HEK293 (cell line): Measurements from ENCODE around the gene CST9.

Experiments
- CTCF ChIA-PET: fragments of 350-600 bp; formaldehyde crosslinking; extraction: SDS; loops from one replicate; lab custom pipeline; 2021; ENCODE audit warnings: antibody characterized with exemption; lab: Yijun Ruan, JAX
- POLR2A ChIA-PET: fragments of 300-600 bp; formaldehyde crosslinking; extraction: SDS; loops from one replicate; lab custom pipeline; 2020; ENCODE audit warnings: antibody characterized with exemption, inconsistent platforms; lab: Yijun Ruan, JAX
- H3K27ac ChIP-seq: fragments of 200-500 bp; sonication (Bioruptor generic); 2 replicates; pipeline ENCODE4 v1.5.1; 2014; ENCODE audit warnings: low read depth, low read length, control low read depth, inconsistent platforms; ENCODE audit errors: extremely low read depth
- H3K36me3 ChIP-seq, 2 experiments: fragments of 200-500 bp in 1 of 2; sonication (Bioruptor generic) in 1 of 2; 1 replicate in 1 of 2; 2 replicates in 1 of 2; pipeline ENCODE4 v1.5.1; 2014 to 2017; ENCODE audit warnings: inconsistent platforms in 2 of 2, low read length in 2 of 2; ENCODE audit not compliant: control insufficient read depth in 2 of 2, insufficient read depth in 1 of 2
- H3K4me1 ChIP-seq: fragments of 200-500 bp; sonication (Bioruptor generic); 2 replicates; pipeline ENCODE4 v1.5.1; 2014; ENCODE audit warnings: mild to moderate bottlenecking, low read length, inconsistent platforms; ENCODE audit not compliant: control insufficient read depth, insufficient read depth
- H3K4me3 ChIP-seq: 2 replicates; pipeline ENCODE4 v1.5.1; 2011; ENCODE audit warnings: low read depth, mild to moderate bottlenecking, control low read depth, low read length, moderate library complexity
- H3K9me3 ChIP-seq: fragments of 200-500 bp; sonication (Bioruptor generic); 2 replicates; pipeline ENCODE4 v1.5.1; 2014; ENCODE audit warnings: low read depth, low read length, inconsistent platforms; ENCODE audit not compliant: control insufficient read depth, insufficient read depth
- BCL11A ChIP-seq: fragments of 450-650 bp; formaldehyde crosslinking; IDR thresholded peaks from 2 replicates; pipeline ENCODE4 v1.5.1; 2016; ENCODE audit warnings: low read depth, missing biosample characterization, missing genetic modification characterization
- FEZF1 ChIP-seq: fragments of 450-650 bp; formaldehyde crosslinking; IDR thresholded peaks from 2 replicates; pipeline ENCODE4 v1.5.1; 2016; ENCODE audit warnings: missing biosample characterization, missing genetic modification characterization
- HOXD13 ChIP-seq: sonication (generic); formaldehyde crosslinking; IDR thresholded peaks from 2 replicates; pipeline ENCODE4 v1.8.0; 2022; ENCODE audit warnings: missing genetic modification reagents, borderline replicate concordance
- IKZF3 ChIP-seq: fragments of 450-650 bp; IDR thresholded peaks from 2 replicates; pipeline ENCODE4 v1.5.0; 2018; ENCODE audit warnings: missing biosample characterization, mild to moderate bottlenecking, missing genetic modification characterization, moderate library complexity
- SCRT1 ChIP-seq: fragments of 450-650 bp; formaldehyde crosslinking; IDR thresholded peaks from 2 replicates; pipeline ENCODE4 v1.5.1; 2016; ENCODE audit warnings: missing biosample characterization, missing genetic modification characterization, borderline replicate concordance
- SP7 ChIP-seq: fragments of 450-650 bp; formaldehyde crosslinking; IDR thresholded peaks from 2 replicates; pipeline ENCODE4 v1.5.1; 2016; ENCODE audit warnings: missing biosample characterization, missing genetic modification characterization
- WT1 ChIP-seq: fragments of 450-650 bp; formaldehyde crosslinking; IDR thresholded peaks from 2 replicates; pipeline ENCODE4 v1.5.1; 2016; ENCODE audit warnings: missing biosample characterization, missing genetic modification characterization
- ZNF132 ChIP-seq: fragments of 450-650 bp; formaldehyde crosslinking; IDR thresholded peaks from 2 replicates; pipeline ENCODE4 v1.5.1; 2017; ENCODE audit warnings: missing biosample characterization, missing genetic modification characterization, borderline replicate concordance
- ZNF133 ChIP-seq: fragments of 450-650 bp; formaldehyde crosslinking; IDR thresholded peaks from 2 replicates; pipeline ENCODE4 v1.5.1; 2016; ENCODE audit warnings: missing biosample characterization, missing genetic modification characterization
- ZNF138 ChIP-seq: fragments of 450-650 bp; formaldehyde crosslinking; IDR thresholded peaks from 2 replicates; pipeline ENCODE4 v1.5.1; 2016; ENCODE audit warnings: missing biosample characterization, missing genetic modification characterization, borderline replicate concordance
- ZNF202 ChIP-seq: fragments of 450-650 bp; formaldehyde crosslinking; IDR thresholded peaks from 2 replicates; pipeline ENCODE4 v1.5.1; 2016; ENCODE audit warnings: missing biosample characterization, missing genetic modification characterization, borderline replicate concordance
- ZNF311 ChIP-seq: fragments of 450-650 bp; formaldehyde crosslinking; IDR thresholded peaks from 2 replicates; pipeline ENCODE4 v1.5.1; 2017; ENCODE audit warnings: missing biosample characterization, missing genetic modification characterization, borderline replicate concordance
- ZNF426 ChIP-seq: fragments of 450-650 bp; formaldehyde crosslinking; IDR thresholded peaks from 2 replicates; pipeline ENCODE4 v1.5.1; 2017; ENCODE audit warnings: missing biosample characterization, missing genetic modification characterization, mild to moderate bottlenecking, inconsistent platforms, moderate library complexity
- ZNF501 ChIP-seq: fragments of 450-650 bp; formaldehyde crosslinking; IDR thresholded peaks from 2 replicates; pipeline ENCODE4 v1.5.1; 2016; ENCODE audit warnings: missing biosample characterization, missing genetic modification characterization
- ZNF521 ChIP-seq: fragments of 450-650 bp; formaldehyde crosslinking; IDR thresholded peaks from 2 replicates; pipeline ENCODE4 v1.5.1; 2017; ENCODE audit warnings: missing biosample characterization, mild to moderate bottlenecking, missing genetic modification characterization
- ZNF530 ChIP-seq: fragments of 450-650 bp; formaldehyde crosslinking; IDR thresholded peaks from 2 replicates; pipeline ENCODE4 v1.5.1; 2016; ENCODE audit warnings: low read depth, missing biosample characterization, missing genetic modification characterization
- ZNF560 ChIP-seq: fragments of 450-650 bp; formaldehyde crosslinking; IDR thresholded peaks from 2 replicates; pipeline ENCODE4 v1.5.1; 2017; ENCODE audit warnings: missing biosample characterization, missing genetic modification characterization, borderline replicate concordance
- ZNF600 ChIP-seq: fragments of 450-650 bp; formaldehyde crosslinking; IDR thresholded peaks from 2 replicates; pipeline ENCODE4 v1.5.1; 2016; ENCODE audit warnings: missing biosample characterization, missing genetic modification characterization
- ZNF629 ChIP-seq: fragments of 450-650 bp; formaldehyde crosslinking; IDR thresholded peaks from 2 replicates; pipeline ENCODE4 v1.5.1; 2017; ENCODE audit warnings: missing biosample characterization, missing genetic modification characterization
- ZNF645 ChIP-seq: fragments of 450-650 bp; formaldehyde crosslinking; IDR thresholded peaks from 2 replicates; pipeline ENCODE4; 2016; ENCODE audit warnings: missing biosample characterization, missing genetic modification characterization
- ZNF654 ChIP-seq: fragments of 450-650 bp; formaldehyde crosslinking; IDR thresholded peaks from 2 replicates; pipeline ENCODE4 v1.5.1; 2016; ENCODE audit warnings: low read depth, missing biosample characterization, missing genetic modification characterization
- ZNF777 ChIP-seq: fragments of 450-650 bp; formaldehyde crosslinking; IDR thresholded peaks from 2 replicates; pipeline ENCODE4 v1.5.1; 2017; ENCODE audit warnings: missing biosample characterization, missing genetic modification characterization, borderline replicate concordance
- ZNF830 ChIP-seq: fragments of 450-650 bp; IDR thresholded peaks from 2 replicates; pipeline ENCODE4 v1.5.0; 2018; ENCODE audit warnings: missing biosample characterization, missing genetic modification characterization, low read depth, mild to moderate bottlenecking, moderate library complexity
- ZNF843 ChIP-seq: fragments of 450-650 bp; formaldehyde crosslinking; IDR thresholded peaks from 2 replicates; pipeline ENCODE4 v1.5.1; 2016; ENCODE audit warnings: missing biosample characterization, missing genetic modification characterization
- ZSCAN4 ChIP-seq: fragments of 450-650 bp; formaldehyde crosslinking; IDR thresholded peaks from 2 replicates; pipeline ENCODE4 v1.5.1; 2017; ENCODE audit warnings: missing biosample characterization, missing genetic modification characterization
- ZXDB ChIP-seq: fragments of 450-650 bp; formaldehyde crosslinking; IDR thresholded peaks from 2 replicates; pipeline ENCODE4 v1.5.1; 2016; ENCODE audit warnings: missing biosample characterization, missing genetic modification characterization
- TF ChIP-seq, protein P1 (sequence below): fragments of 450-650 bp; formaldehyde crosslinking; IDR thresholded peaks from 2 replicates; pipeline ENCODE4 v1.5.1; 2017; ENCODE audit warnings: missing biosample characterization, missing genetic modification characterization
- TF ChIP-seq, protein P2 (sequence below): IDR thresholded peaks from 2 replicates; pipeline ENCODE4 v1.6.1; 2011; ENCODE audit warnings: mild to moderate bottlenecking, low read depth, low read length, borderline replicate concordance
- TF ChIP-seq, protein P3 (sequence below): fragments of 450-650 bp; formaldehyde crosslinking; IDR thresholded peaks from 2 replicates; pipeline ENCODE4 v1.5.1; 2017; ENCODE audit warnings: missing biosample characterization, missing genetic modification characterization
- TF ChIP-seq, protein P4 (sequence below): fragments of 450-650 bp; formaldehyde crosslinking; IDR thresholded peaks from 2 replicates; pipeline ENCODE4 v1.5.1; 2016; ENCODE audit warnings: missing biosample characterization, missing genetic modification characterization

Gene CST9

GRCh38 chr20:23646106-23646873 is 40.6 kb upstream of the CST9 start:
- CTCF ChIA-PET = interaction anchor here (0.6 kb wide), 1 partner anchor 1262 kb away, joined by 3 read pairs; no protein-coding TSS in a partner anchor
- POLR2A ChIA-PET = no interaction called here
- no peak overlapping the region for H3K4me3 ChIP-seq
- peak overlapping the region; percentile 30; the same call in 1 of the 2 replicates for H3K27ac ChIP-seq
- H3K9me3 ChIP-seq = no peaks in the 10 kb centered on the region
- no peaks in the 10 kb centered on the region for H3K4me1 ChIP-seq
- no peaks in the 10 kb centered on the region for H3K36me3 ChIP-seq
- no peak for TF ChIP-seq ZNF654 (tag by site-specific recombination)
- TF ChIP-seq ZNF202 (tag by site-specific recombination) = no peak
- TF ChIP-seq, protein P1, sequence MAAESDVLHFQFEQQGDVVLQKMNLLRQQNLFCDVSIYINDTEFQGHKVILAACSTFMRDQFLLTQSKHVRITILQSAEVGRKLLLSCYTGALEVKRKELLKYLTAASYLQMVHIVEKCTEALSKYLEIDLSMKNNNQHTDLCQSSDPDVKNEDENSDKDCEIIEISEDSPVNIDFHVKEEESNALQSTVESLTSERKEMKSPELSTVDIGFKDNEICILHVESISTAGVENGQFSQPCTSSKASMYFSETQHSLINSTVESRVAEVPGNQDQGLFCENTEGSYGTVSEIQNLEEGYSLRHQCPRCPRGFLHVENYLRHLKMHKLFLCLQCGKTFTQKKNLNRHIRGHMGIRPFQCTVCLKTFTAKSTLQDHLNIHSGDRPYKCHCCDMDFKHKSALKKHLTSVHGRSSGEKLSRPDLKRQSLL (tag by site-specific recombination) = no peak
- no peak for TF ChIP-seq ZNF521 (tag by site-specific recombination)
- TF ChIP-seq SCRT1 (tag by site-specific recombination) = no peak
- TF ChIP-seq IKZF3 (tag by site-specific recombination) = no peak
- no peak for TF ChIP-seq WT1
- no peak for TF ChIP-seq ZNF560 (tag by site-specific recombination)
- no peak for TF ChIP-seq ZNF132 (tag by site-specific recombination)
- TF ChIP-seq, protein P2, sequence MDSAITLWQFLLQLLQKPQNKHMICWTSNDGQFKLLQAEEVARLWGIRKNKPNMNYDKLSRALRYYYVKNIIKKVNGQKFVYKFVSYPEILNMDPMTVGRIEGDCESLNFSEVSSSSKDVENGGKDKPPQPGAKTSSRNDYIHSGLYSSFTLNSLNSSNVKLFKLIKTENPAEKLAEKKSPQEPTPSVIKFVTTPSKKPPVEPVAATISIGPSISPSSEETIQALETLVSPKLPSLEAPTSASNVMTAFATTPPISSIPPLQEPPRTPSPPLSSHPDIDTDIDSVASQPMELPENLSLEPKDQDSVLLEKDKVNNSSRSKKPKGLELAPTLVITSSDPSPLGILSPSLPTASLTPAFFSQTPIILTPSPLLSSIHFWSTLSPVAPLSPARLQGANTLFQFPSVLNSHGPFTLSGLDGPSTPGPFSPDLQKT = no peak
- TF ChIP-seq ZXDB (tag by site-specific recombination) = peak; percentile 58; the same call in 1 of the 2 replicates
- no peak for TF ChIP-seq ZNF133 (tag by site-specific recombination)
- TF ChIP-seq, protein P3, sequence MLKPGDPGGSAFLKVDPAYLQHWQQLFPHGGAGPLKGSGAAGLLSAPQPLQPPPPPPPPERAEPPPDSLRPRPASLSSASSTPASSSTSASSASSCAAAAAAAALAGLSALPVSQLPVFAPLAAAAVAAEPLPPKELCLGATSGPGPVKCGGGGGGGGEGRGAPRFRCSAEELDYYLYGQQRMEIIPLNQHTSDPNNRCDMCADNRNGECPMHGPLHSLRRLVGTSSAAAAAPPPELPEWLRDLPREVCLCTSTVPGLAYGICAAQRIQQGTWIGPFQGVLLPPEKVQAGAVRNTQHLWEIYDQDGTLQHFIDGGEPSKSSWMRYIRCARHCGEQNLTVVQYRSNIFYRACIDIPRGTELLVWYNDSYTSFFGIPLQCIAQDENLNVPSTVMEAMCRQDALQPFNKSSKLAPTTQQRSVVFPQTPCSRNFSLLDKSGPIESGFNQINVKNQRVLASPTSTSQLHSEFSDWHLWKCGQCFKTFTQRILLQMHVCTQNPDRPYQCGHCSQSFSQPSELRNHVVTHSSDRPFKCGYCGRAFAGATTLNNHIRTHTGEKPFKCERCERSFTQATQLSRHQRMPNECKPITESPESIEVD = peak; percentile 70
- peak; percentile 50; the same call in 1 of the 2 replicates for TF ChIP-seq ZNF843 (tag by site-specific recombination)
- no peak for TF ChIP-seq ZNF645 (tag by site-specific recombination)
- TF ChIP-seq ZNF426 (tag by site-specific recombination) = no peak
- TF ChIP-seq ZNF629 (tag by site-specific recombination) = 0 out of 2 replicates have a peak, but pooled peaks have one; percentile 15
- TF ChIP-seq ZNF830 (tag by site-specific recombination) = no peak
- TF ChIP-seq ZNF138 = no peak
- TF ChIP-seq ZNF530 = no peak
- TF ChIP-seq ZNF501 = no peak
- TF ChIP-seq FEZF1 (tag by site-specific recombination) = peak; percentile 51
- no peak for TF ChIP-seq SP7
- no peak for TF ChIP-seq ZSCAN4 (tag by site-specific recombination)
- TF ChIP-seq, protein P4, sequence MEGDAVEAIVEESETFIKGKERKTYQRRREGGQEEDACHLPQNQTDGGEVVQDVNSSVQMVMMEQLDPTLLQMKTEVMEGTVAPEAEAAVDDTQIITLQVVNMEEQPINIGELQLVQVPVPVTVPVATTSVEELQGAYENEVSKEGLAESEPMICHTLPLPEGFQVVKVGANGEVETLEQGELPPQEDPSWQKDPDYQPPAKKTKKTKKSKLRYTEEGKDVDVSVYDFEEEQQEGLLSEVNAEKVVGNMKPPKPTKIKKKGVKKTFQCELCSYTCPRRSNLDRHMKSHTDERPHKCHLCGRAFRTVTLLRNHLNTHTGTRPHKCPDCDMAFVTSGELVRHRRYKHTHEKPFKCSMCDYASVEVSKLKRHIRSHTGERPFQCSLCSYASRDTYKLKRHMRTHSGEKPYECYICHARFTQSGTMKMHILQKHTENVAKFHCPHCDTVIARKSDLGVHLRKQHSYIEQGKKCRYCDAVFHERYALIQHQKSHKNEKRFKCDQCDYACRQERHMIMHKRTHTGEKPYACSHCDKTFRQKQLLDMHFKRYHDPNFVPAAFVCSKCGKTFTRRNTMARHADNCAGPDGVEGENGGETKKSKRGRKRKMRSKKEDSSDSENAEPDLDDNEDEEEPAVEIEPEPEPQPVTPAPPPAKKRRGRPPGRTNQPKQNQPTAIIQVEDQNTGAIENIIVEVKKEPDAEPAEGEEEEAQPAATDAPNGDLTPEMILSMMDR (tag by site-specific recombination) = no peak
- no peak for TF ChIP-seq BCL11A
- TF ChIP-seq HOXD13 = no peak
- TF ChIP-seq ZNF600 (tag by site-specific recombination) = no peak
- no peak for TF ChIP-seq ZNF777 (tag by site-specific recombination)
- TF ChIP-seq ZNF311 (tag by site-specific recombination) = no peak
